ENCODE results near the gene BSN. TPM values are rescaled to one million over a fixed set of nuclear protein-coding genes. Genes with fewer than 3 reads are reported as not detected.

BSN gene
- total and polyA plus RNA-seq, 12 donors, result 0.06 to 1.4 (median 0.62) TPM

DNA sequence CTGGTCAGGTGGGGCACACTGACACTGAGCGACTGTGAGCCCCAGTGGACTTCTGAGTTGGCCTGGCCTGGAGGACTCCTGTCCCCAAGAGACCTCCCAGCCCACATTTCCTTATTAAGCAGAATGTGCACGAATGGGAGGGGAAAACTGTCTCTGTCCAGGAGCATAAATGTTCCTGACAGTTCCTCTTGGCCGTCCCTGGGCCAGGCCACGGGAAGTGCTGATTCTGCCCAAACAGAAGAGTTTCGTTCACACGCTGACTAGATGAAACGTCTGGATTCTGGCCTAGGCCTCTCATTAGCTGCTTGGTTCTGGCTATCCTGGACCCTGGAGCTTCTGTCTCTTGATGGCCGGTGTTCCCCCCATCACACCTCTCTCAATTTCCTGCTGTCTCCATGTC lies 90.4 kb downstream of the BSN start:
- Histone ChIP-seq H3K4me3 (no peak overlapping the region), H3K27ac (no peak overlapping the region), H3K27me3 (no peaks in the 10 kb centered on the region), H3K36me3 (no peaks in the 10 kb centered on the region), H3K9me3 (no peaks in the 10 kb centered on the region), H3K4me1 (peaks cover 3 to 27% (median 19%) of the 10 kb centered on the region in 9 donors)
- WGBS, 2 donors, result 66 to 74% methylated on average over 8 of the region's 8 CpGs
- TF ChIP-seq, protein P1, sequence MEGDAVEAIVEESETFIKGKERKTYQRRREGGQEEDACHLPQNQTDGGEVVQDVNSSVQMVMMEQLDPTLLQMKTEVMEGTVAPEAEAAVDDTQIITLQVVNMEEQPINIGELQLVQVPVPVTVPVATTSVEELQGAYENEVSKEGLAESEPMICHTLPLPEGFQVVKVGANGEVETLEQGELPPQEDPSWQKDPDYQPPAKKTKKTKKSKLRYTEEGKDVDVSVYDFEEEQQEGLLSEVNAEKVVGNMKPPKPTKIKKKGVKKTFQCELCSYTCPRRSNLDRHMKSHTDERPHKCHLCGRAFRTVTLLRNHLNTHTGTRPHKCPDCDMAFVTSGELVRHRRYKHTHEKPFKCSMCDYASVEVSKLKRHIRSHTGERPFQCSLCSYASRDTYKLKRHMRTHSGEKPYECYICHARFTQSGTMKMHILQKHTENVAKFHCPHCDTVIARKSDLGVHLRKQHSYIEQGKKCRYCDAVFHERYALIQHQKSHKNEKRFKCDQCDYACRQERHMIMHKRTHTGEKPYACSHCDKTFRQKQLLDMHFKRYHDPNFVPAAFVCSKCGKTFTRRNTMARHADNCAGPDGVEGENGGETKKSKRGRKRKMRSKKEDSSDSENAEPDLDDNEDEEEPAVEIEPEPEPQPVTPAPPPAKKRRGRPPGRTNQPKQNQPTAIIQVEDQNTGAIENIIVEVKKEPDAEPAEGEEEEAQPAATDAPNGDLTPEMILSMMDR (IDR thresholded peaks at IDR 0.05), result no peak
- ATAC-seq (no peak), DNase-seq (no peak)
- intact Hi-C loops (cut with DNase I), result loop anchor here in 1 of 10 donors (5.0 kb wide), 1 partner anchor 1058 kb away; no protein-coding TSS in a partner anchor

DNA sequence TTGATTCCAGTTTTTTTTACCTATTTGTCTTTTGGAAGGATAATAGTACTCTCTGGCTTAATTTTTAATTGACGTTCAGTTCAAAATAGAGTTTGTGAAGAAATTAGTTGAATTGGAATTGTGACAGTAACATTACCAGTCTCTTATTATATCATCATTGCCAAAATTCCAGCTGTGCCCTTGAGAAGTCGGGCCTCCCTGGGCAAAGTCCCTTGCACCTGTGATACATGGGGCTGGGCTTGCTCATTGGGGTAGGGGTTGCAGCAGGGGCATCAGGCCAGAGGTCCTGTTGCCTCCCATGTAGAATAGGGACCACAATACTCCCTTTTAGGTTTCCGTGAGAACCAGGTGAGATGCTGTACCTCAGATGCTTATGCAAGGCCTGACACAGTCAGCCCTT lies 92.0 kb downstream of the BSN start:
- intact Hi-C loops (cut with DNase I), result no loop called here
- DNase-seq, result no peak
- WGBS, 2 donors, result 91 to 92% methylated on average over 3 of the region's 3 CpGs
- no peak for ATAC-seq
- H3K36me3 ChIP-seq, result no peaks in the 10 kb centered on the region
- no peak overlapping the region for H3K4me3 ChIP-seq
- no peaks in the 10 kb centered on the region for H3K27me3 ChIP-seq
- H3K4me1 ChIP-seq, result peaks cover 3 to 32% (median 19%) of the 10 kb centered on the region in 9 donors
- H3K27ac ChIP-seq, result no peak overlapping the region
- no peaks in the 10 kb centered on the region for H3K9me3 ChIP-seq
- TF ChIP-seq, protein P1 (IDR thresholded peaks at IDR 0.05), result no peak

DNA sequence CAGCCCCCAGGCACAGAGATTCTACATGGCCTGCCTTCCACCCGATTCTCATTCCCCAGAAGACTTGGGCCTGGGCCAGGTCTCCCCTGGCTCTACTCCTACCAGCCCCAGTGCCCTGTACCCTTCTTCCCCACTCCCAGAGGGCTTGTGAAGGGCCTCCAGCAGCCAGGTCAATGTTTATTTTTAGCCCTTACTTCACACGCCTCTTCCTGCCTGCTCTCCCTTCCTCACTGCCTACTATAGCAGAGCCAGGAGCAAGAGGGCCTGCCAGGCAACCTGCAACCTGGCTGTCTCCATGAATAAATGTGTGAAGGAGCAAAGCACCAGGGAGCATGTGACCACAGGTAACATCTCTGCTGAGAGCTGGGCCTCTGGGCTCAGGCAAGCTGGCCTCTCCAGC lies 93.5 kb downstream of the BSN start:
- 19 to 33% methylated on average over 2 of the region's 2 CpGs for WGBS, 2 donors
- H3K9me3 ChIP-seq, result no peaks in the 10 kb centered on the region
- H3K27ac ChIP-seq, result peak overlapping the region in 9 of 10 donors; percentile 34 to 80 (median 73)
- no peaks in the 10 kb centered on the region for H3K27me3 ChIP-seq
- ATAC-seq (peak; percentile 87 to 98 (median 92)), DNase-seq (peak; percentile 40 to 48)
- TF ChIP-seq, protein P1 (IDR thresholded peaks at IDR 0.05), result no peak
- intact Hi-C loops (cut with DNase I), result no loop called here
- H3K4me1 ChIP-seq, result peaks cover 3 to 32% (median 19%) of the 10 kb centered on the region in 9 donors
- H3K36me3 ChIP-seq, result peaks cover 0 to 7% (median 0%) of the 10 kb centered on the region in 9 donors
- no peak overlapping the region for H3K4me3 ChIP-seq

DNA sequence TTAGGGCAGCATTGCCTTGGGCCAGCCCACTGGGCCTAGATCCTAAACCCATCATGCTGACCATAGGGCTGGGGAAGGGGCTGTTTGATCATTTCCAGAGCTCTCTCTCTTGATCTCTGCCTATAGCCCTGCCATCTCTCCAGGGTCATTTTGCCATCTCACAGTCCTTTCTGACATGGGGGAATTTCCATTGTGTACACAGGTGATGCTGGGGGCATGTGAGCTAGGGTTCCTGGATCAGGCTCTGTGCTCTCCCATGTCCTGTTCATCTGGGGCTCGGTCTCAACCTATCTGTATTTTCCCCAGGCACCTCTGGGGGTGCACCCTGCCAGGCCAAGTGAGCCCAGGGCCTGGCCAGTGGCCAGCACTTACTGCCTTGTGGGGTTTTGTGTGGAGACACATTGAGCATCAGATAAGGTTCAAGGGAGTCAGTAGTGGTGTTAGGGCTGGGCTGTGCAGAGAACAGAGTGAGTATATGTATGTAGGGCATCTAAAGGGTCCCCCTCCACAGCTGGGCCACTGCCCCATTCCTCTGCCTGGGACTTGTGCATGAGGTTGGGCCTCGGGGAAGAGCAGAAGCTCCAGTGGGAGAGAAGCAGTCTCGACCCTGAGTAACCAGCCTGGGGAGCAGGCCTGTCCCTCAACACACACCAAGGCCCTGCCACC lies 94.2 kb downstream of the BSN start:
- Histone ChIP-seq H3K9me3 (no peaks in the 10 kb centered on the region), H3K27ac (peak overlapping the region in 9 of 10 donors; percentile 34 to 80 (median 73)), H3K4me3 (no peak overlapping the region), H3K36me3 (peaks cover 0 to 11% (median 0%) of the 10 kb centered on the region in 9 donors), H3K4me1 (peaks cover 3 to 32% (median 19%) of the 10 kb centered on the region in 9 donors), H3K27me3 (no peaks in the 10 kb centered on the region)
- TF ChIP-seq, protein P1 (IDR thresholded peaks at IDR 0.05), result no peak
- ATAC-seq (no peak), DNase-seq (no peak)
- intact Hi-C loops (cut with DNase I), result no loop called here
- 79 to 80% methylated on average over 3 of the region's 3 CpGs for WGBS, 2 donors

All from heart right ventricle (tissue), 16 donors.